Tibial nerve (tissue), 4 donors: ENCODE data around the gene SYCP1.

ENCODE experiments used
- CTCF ChIP-seq, 5 experiments: fragments of 200-600 bp in 3 of 5; fragments of 450-650 bp in 2 of 5; sonication (generic) in 3 of 5; IDR thresholded peaks; one replicate each; pipeline ENCODE4 v1.5.1; 2016 to 2019; ENCODE audit warnings: antibody characterized with exemption in 5 of 5, mild to moderate bottlenecking in 3 of 5, moderate library complexity in 2 of 5
- EP300 ChIP-seq, 2 donors: sonication (generic); formaldehyde crosslinking; IDR thresholded peaks; one replicate each; pipeline ENCODE4 v1.6.1; 2017; ENCODE audit warnings: antibody characterized with exemption in 2 of 2, mild to moderate bottlenecking in 1 of 2
- POLR2A ChIP-seq, 2 donors: fragments of 450-650 bp; IDR thresholded peaks; one replicate each; pipeline ENCODE4 v1.6.1; 2017; ENCODE audit warnings: antibody characterized with exemption in 2 of 2, mild to moderate bottlenecking in 2 of 2, moderate library complexity in 2 of 2

DNA sequence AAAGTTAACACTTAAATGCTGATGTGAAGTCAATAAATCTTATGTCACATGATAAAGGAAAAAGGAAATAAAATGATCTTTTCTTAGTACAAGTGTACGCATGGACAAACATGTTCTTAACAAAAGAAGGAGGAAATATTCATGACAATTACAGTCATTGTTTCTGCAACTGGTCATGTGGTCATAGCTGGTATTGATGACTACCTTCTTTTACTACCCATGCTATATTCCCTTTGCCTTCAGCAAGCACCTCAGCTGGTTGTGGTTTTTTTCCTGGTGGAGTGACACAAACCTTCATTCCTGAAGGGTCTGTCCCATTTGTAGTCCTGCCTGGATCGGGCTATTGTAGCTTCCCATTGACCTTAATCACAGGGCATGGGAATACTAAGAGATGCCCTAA, 151.5 kb downstream of the SYCP1 start:
- TF ChIP-seq CTCF (IDR thresholded peaks at IDR 0.05) (no peak), POLR2A (IDR thresholded peaks at IDR 0.05) (no peak), EP300 (IDR thresholded peaks at IDR 0.05) (no peak)
